HepG2 (cell line): ENCODE results near the gene ZBTB20. TPM values are rescaled to one million over a fixed set of nuclear protein-coding genes. Genes with fewer than 3 reads are reported as not detected.

Experiments
- ATAC-seq: fragments of 200-7000 bp; cut with Tn5 transposase; 3 replicates; pipeline ENCODE4 v1.9.1; 2020; ENCODE audit warnings: mild to moderate bottlenecking, moderate library complexity
- BruUV-seq: library from RNA; stranded (reverse); fragments of 400-500 nt; replicated peaks from 2 replicates; lab custom pipeline; 2021; lab: Mats Ljungman, UMichigan
- CTCF ChIA-PET: fragments of 300-600 bp; formaldehyde crosslinking; extraction: SDS; loops from one replicate; lab custom pipeline; 2021; ENCODE audit warnings: low total read pairs, inconsistent platforms, low intra/inter-chr PET ratio; lab: Yijun Ruan, JAX
- POLR2A ChIA-PET: fragments of 350-600 bp; sonication (Branson Sonifier 250); formaldehyde crosslinking; loops from one replicate; lab custom pipeline; 2020; ENCODE audit warnings: antibody characterized with exemption, inconsistent platforms; lab: Yijun Ruan, JAX
- DNase-seq: peaks from one replicate; pipeline ENCODE4 v3.0.0-alpha.2; 2015; ENCODE audit warnings: low spot score
- FAIRE-seq: peaks from 3 replicates; lab custom pipeline; 2011; peaks lifted over from hg19 to GRCh38; lab: Jason Lieb, UNC
- H2AFZ ChIP-seq: one replicate; pipeline ENCODE4 v1.6.1; 2011; ENCODE audit warnings: low read length, inconsistent platforms
- H3K27ac ChIP-seq: fragments of 300-600 bp; 3 replicates; pipeline ENCODE4 v1.8.0; 2011; ENCODE audit warnings: mixed run types, mild to moderate bottlenecking, mixed read lengths, low read length, inconsistent platforms; ENCODE audit not compliant: insufficient read depth; ENCODE audit errors: extremely low read length
- H3K27me3 ChIP-seq, 2 experiments: fragments of 200-600 bp in 1 of 2; 2 replicates in 1 of 2; 3 replicates in 1 of 2; pipeline versions ENCODE4 v1.6.0 to v1.8.0; 2011; ENCODE audit warnings: low read length in 2 of 2, mild to moderate bottlenecking in 2 of 2, moderate library complexity in 2 of 2, inconsistent platforms in 1 of 2; ENCODE audit not compliant: insufficient read depth in 2 of 2, control insufficient read depth in 1 of 2
- H3K36me3 ChIP-seq, 2 experiments: fragments of 200-600 bp in 1 of 2; replicated peaks in 1 of 2; 2 replicates in 1 of 2; 3 replicates in 1 of 2; pipeline versions ENCODE4 v1.5.1 to v1.8.0; 2011; ENCODE audit warnings: low read length in 2 of 2, inconsistent platforms in 1 of 2; ENCODE audit not compliant: insufficient read depth in 2 of 2, control insufficient read depth in 1 of 2
- H3K4me1 ChIP-seq: 2 replicates; pipeline ENCODE4 v1.5.1; 2012; ENCODE audit warnings: low read length, inconsistent platforms; ENCODE audit not compliant: insufficient read depth
- H3K4me2 ChIP-seq: 2 replicates; pipeline ENCODE4 v1.6.0; 2011; ENCODE audit warnings: low read depth, low read length, inconsistent platforms
- H3K4me3 ChIP-seq, 3 experiments: fragments of 200-600 bp in 1 of 3; sonication (generic), shearing (Covaris generic) in 1 of 3; replicated peaks in 1 of 3; 2 replicates each; pipeline ENCODE4 v1.5.1; 2011 to 2016; ENCODE audit warnings: low read length in 3 of 3, inconsistent platforms in 2 of 3, low read depth in 2 of 3, mild to moderate bottlenecking in 2 of 3, control low read depth in 1 of 3, mixed read lengths in 1 of 3; ENCODE audit not compliant: insufficient read depth in 1 of 3
- H3K79me2 ChIP-seq: one replicate; pipeline ENCODE4 v1.6.1; 2011; ENCODE audit warnings: low read length, inconsistent platforms; ENCODE audit not compliant: insufficient read depth
- H3K9ac ChIP-seq: 2 replicates; pipeline ENCODE4 v1.6.0; 2011; ENCODE audit warnings: mild to moderate bottlenecking, low read depth, low read length, inconsistent platforms; ENCODE audit not compliant: insufficient read depth
- H3K9me3 ChIP-seq: 2 replicates; pipeline ENCODE4 v1.5.1; 2012; ENCODE audit warnings: mild to moderate bottlenecking, low read length
- H4K20me1 ChIP-seq: 2 replicates; pipeline ENCODE4 v1.6.0; 2011; ENCODE audit warnings: inconsistent platforms, mild to moderate bottlenecking, low read length, moderate library complexity; ENCODE audit not compliant: insufficient read depth
- ATM ChIP-seq: fragments of 450-650 bp; IDR thresholded peaks from 2 replicates; pipeline ENCODE4 v1.7.1; 2017; ENCODE audit warnings: mild to moderate bottlenecking, borderline replicate concordance
- BRF2 ChIP-seq: sonication (generic); formaldehyde crosslinking; IDR thresholded peaks from 2 replicates; pipeline ENCODE4 v1.8.1; 2022; ENCODE audit warnings: mild to moderate bottlenecking, missing genetic modification reagents
- CSRNP2 ChIP-seq: sonication (generic); formaldehyde crosslinking; conservative IDR thresholded peaks from 2 replicates; pipeline ENCODE4 v1.8.0; 2022; ENCODE audit warnings: low read depth, missing genetic modification reagents
- IRF2 ChIP-seq: IDR thresholded peaks from 2 replicates; pipeline ENCODE4 v1.6.1; 2018; ENCODE audit warnings: missing genetic modification reagents, missing compliant biosample characterization
- KLF13 ChIP-seq: sonication (generic); formaldehyde crosslinking; IDR thresholded peaks from 2 replicates; pipeline ENCODE4 v1.4.0; 2020; ENCODE audit warnings: mild to moderate bottlenecking, missing genetic modification reagents
- NCOR1 ChIP-seq: fragments of 200-600 bp; sonication (generic); IDR thresholded peaks from 2 replicates; pipeline ENCODE4 v1.7.0; 2017; ENCODE audit warnings: antibody characterized with exemption, low read length, borderline replicate concordance
- PCBP1 ChIP-seq: fragments of 200-400 bp; formaldehyde crosslinking; IDR thresholded peaks from 2 replicates; pipeline ENCODE4 v1.6.1; 2017; ENCODE audit warnings: mild to moderate bottlenecking, low read depth, low read length, borderline replicate concordance
- POLR2G ChIP-seq: fragments of 200-400 bp; formaldehyde crosslinking; IDR thresholded peaks from 2 replicates; pipeline ENCODE4 v1.6.1; 2018; ENCODE audit warnings: mild to moderate bottlenecking, low read depth, low read length, moderate library complexity
- RXRB ChIP-seq: IDR thresholded peaks from 2 replicates; pipeline ENCODE4 v1.6.1; 2016; ENCODE audit warnings: borderline replicate concordance, missing genetic modification reagents, missing compliant biosample characterization
- SP2 ChIP-seq: sonication (generic); formaldehyde crosslinking; IDR thresholded peaks from 2 replicates; pipeline ENCODE4 v1.5.1; 2020; ENCODE audit warnings: mild to moderate bottlenecking, missing genetic modification reagents
- SSRP1 ChIP-seq: IDR thresholded peaks from 2 replicates; pipeline ENCODE4 v1.6.1; 2016; ENCODE audit warnings: control low read depth
- TBP ChIP-seq: sonication (generic); formaldehyde crosslinking; IDR thresholded peaks from 2 replicates; pipeline ENCODE4 v1.5.0; 2020; ENCODE audit warnings: missing genetic modification reagents
- ZKSCAN5 ChIP-seq: sonication (generic); formaldehyde crosslinking; IDR thresholded peaks from 2 replicates; pipeline ENCODE4 v1.5.1; 2020; ENCODE audit warnings: mild to moderate bottlenecking, missing genetic modification reagents
- ZNF138 ChIP-seq: sonication (generic); formaldehyde crosslinking; IDR thresholded peaks from 2 replicates; pipeline ENCODE4 v1.5.0; 2020; ENCODE audit warnings: mild to moderate bottlenecking, low read depth, missing genetic modification reagents
- ZNF264 ChIP-seq: sonication (generic); formaldehyde crosslinking; IDR thresholded peaks from 2 replicates; pipeline ENCODE4 v1.4.0; 2020; ENCODE audit warnings: missing genetic modification reagents
- ZNF280D ChIP-seq: sonication (generic); formaldehyde crosslinking; IDR thresholded peaks from 2 replicates; pipeline ENCODE4 v1.5.1; 2020; ENCODE audit warnings: mild to moderate bottlenecking, missing genetic modification reagents
- ZNF546 ChIP-seq: sonication (generic); formaldehyde crosslinking; conservative IDR thresholded peaks from 2 replicates; pipeline ENCODE4 v1.8.1; 2023; ENCODE audit warnings: mild to moderate bottlenecking, missing genetic modification reagents
- ZNF597 ChIP-seq: sonication (generic); formaldehyde crosslinking; IDR thresholded peaks from 2 replicates; pipeline ENCODE4 v1.5.0; 2020; ENCODE audit warnings: missing genetic modification reagents
- ZNF607 ChIP-seq: sonication (generic); formaldehyde crosslinking; IDR thresholded peaks from 2 replicates; pipeline ENCODE4 v1.5.1; 2020; ENCODE audit warnings: missing genetic modification reagents, mild to moderate bottlenecking, borderline replicate concordance
- WGBS: methylation state at CpG from one replicate; pipeline ENCODE4 v1.1.6; 2017; ENCODE audit warnings: low lambda C conversion rate; 5-methylcytosine and 5-hydroxymethylcytosine counted together
- in situ Hi-C: cut with HindIII; loops from 2 replicates; pipeline ENCODE4 v1.10.0; 2017; ENCODE audit warnings: low pct_unique_long_range_greater_than_20kb; ENCODE audit not compliant: extremely low pct_ligation_motif_present
- intact Hi-C: fragments of 100-400 bp; cut with micrococcal nuclease; formaldehyde crosslinking; loops from one replicate; pipeline ENCODE4 v1.10.0; 2022; ENCODE audit not compliant: unreplicated experiment
- polyA plus RNA-seq, 8 experiments: library from polyadenylated mRNA; depleted of rRNA in 3 of 8; stranded (reverse) in 7 of 8; unstranded in 1 of 8; fragments of >200 nt; fragmentation: Illumina TruSeq in 4 of 8; extraction: Trizol in 4 of 8; gene quantifications; 2 replicates each; pipeline versions ENCODE4 v1.2.1 to v1.2.3, GENCODE V29; 2011 to 2016; ENCODE audit warnings: low read depth in 4 of 8, missing spikeins in 1 of 8, mixed read lengths in 1 of 8; ENCODE audit not compliant: insufficient read depth in 1 of 8
- total RNA-seq, 5 experiments: library from RNA; depleted of rRNA; stranded (reverse); fragments of >200 nt; fragmentation: Illumina TruSeq; extraction: Trizol; gene quantifications; 2 replicates each; pipeline ENCODE4 v1.2.3, GENCODE V29; 2016; ENCODE audit warnings: low read depth in 1 of 5

The ZBTB20 gene
- total and polyA plus RNA-seq, 2 of the 13 experiments (the other 11 are each of a cell fraction or from before 2014, with no cell fraction given), result 1.9 to 8.8 TPM

GRCh38 chr3:114790752-114791151, 356.3 kb downstream of the ZBTB20 start (continued):
- no peak for TF ChIP-seq ZNF280D (CRISPR knock-in tag)
- no peak for TF ChIP-seq POLR2G
- no peak for TF ChIP-seq BRF2 (CRISPR knock-in tag)
- TF ChIP-seq KLF13, result no peak
- no peak for TF ChIP-seq SP2 (CRISPR knock-in tag)
- TF ChIP-seq ZNF546 (CRISPR knock-in tag), result no peak
- no peak for TF ChIP-seq ZNF607
- no peak for TF ChIP-seq NCOR1
- no peak for TF ChIP-seq ATM

GRCh38 chr3:114789803-114790202, 357.3 kb downstream of the ZBTB20 start:
- intact Hi-C loops (no loop called here), in situ Hi-C loops (no loop called here)
- Histone ChIP-seq H3K9ac (no peak overlapping the region), H3K27ac (no peak overlapping the region), H3K4me3 (no peak overlapping the region), H3K9me3 (no peaks in the 10 kb centered on the region), H3K27me3 (no peaks in the 10 kb centered on the region), H3K36me3 (no peaks in the 10 kb centered on the region), H3K79me2 (no peaks in the 10 kb centered on the region), H3K4me1 (no peaks in the 10 kb centered on the region), H2AFZ (no peak overlapping the region), H3K4me2 (no peak overlapping the region), H4K20me1 (no peaks in the 10 kb centered on the region)
- ChIA-PET POLR2A (no interaction called here), CTCF (no interaction called here)
- FAIRE-seq (no peak), DNase-seq (no peak), ATAC-seq (no peak)
- no TSS peak for BruUV-seq
- 67% methylated on average over 1 of the region's 1 CpG for WGBS
- no peak for TF ChIP-seq IRF2 (CRISPR knock-in tag)
- no peak for TF ChIP-seq TBP
- TF ChIP-seq PCBP1, result no peak
- no peak for TF ChIP-seq SSRP1 (CRISPR knock-in tag)
- TF ChIP-seq RXRB (CRISPR knock-in tag), result no peak
- no peak for TF ChIP-seq ZNF264 (CRISPR knock-in tag)
- no peak for TF ChIP-seq ZKSCAN5
- TF ChIP-seq ZNF597 (CRISPR knock-in tag), result no peak
- no peak for TF ChIP-seq CSRNP2 (CRISPR knock-in tag)
- TF ChIP-seq POLR2G, result no peak
- TF ChIP-seq ZNF138 (CRISPR knock-in tag), result no peak
